H1 (cell line): Measurements from ENCODE around the gene GRK5.

ENCODE experiments used
- BCL11A ChIP-seq, 2 experiments: IDR thresholded peaks; one replicate each; pipeline ENCODE4 v1.6.1; 2011; ENCODE audit warnings: low read depth in 2 of 2, low read length in 2 of 2, mild to moderate bottlenecking in 2 of 2
- CTCF ChIP-seq, 3 experiments: IDR thresholded peaks; 1 replicate in 2 of 3; 2 replicates in 1 of 3; pipeline versions ENCODE4 v1.5.1 to v1.6.1; 2011; ENCODE audit warnings: low read length in 3 of 3, mild to moderate bottlenecking in 3 of 3, inconsistent platforms in 2 of 3, low read depth in 1 of 3, moderate library complexity in 1 of 3; ENCODE audit not compliant: insufficient read depth in 1 of 3; ENCODE audit errors: control extremely low read depth in 1 of 3
- EGR1 ChIP-seq: IDR thresholded peaks from 2 replicates; pipeline ENCODE4 v1.6.1; 2011; ENCODE audit warnings: low read depth, low read length, borderline replicate concordance
- EP300 ChIP-seq, 2 experiments: IDR thresholded peaks; 1 replicate in 1 of 2; 2 replicates in 1 of 2; pipeline ENCODE4 v1.6.1; 2011 to 2012; ENCODE audit warnings: low read depth in 2 of 2, low read length in 2 of 2, mild to moderate bottlenecking in 2 of 2, borderline replicate concordance in 1 of 2, inconsistent platforms in 1 of 2, moderate library complexity in 1 of 2
- HDAC2 ChIP-seq, 2 experiments: fragments of 300-600 bp in 1 of 2; sonication (generic) in 1 of 2; IDR thresholded peaks; 2 replicates each; pipeline ENCODE4 v1.6.1; 2011 to 2012; ENCODE audit warnings: low read depth in 2 of 2, low read length in 2 of 2, mild to moderate bottlenecking in 2 of 2, moderate library complexity in 2 of 2, borderline replicate concordance in 1 of 2, inconsistent platforms in 1 of 2
- MAX ChIP-seq: IDR thresholded peaks from 2 replicates; pipeline ENCODE4 v1.6.1; 2012; ENCODE audit warnings: inconsistent platforms
- POLR2A ChIP-seq, 2 experiments: IDR thresholded peaks; 1 replicate in 1 of 2; 2 replicates in 1 of 2; pipeline ENCODE4 v1.6.1; 2011; ENCODE audit warnings: low read depth in 2 of 2, low read length in 2 of 2, mild to moderate bottlenecking in 2 of 2; ENCODE audit errors: control extremely low read depth in 1 of 2
- POLR2AphosphoS5 ChIP-seq: IDR thresholded peaks from 2 replicates; pipeline ENCODE4 v1.6.1; 2011; ENCODE audit warnings: low read depth, low read length
- RFX5 ChIP-seq: IDR thresholded peaks from 2 replicates; pipeline ENCODE4 v1.6.1; 2011; ENCODE audit warnings: low read depth, low read length, improper control_type of control experiment, borderline replicate concordance
- RXRA ChIP-seq: IDR thresholded peaks from 2 replicates; pipeline ENCODE4 v1.6.1; 2011; ENCODE audit warnings: low read depth, mild to moderate bottlenecking, low read length, moderate library complexity; ENCODE audit not compliant: insufficient read depth
- SAP30 ChIP-seq: fragments of 300-600 bp; sonication (generic); IDR thresholded peaks from 2 replicates; pipeline ENCODE4 v1.7.1; 2012; ENCODE audit warnings: low read length, moderate library complexity, mild to moderate bottlenecking, inconsistent platforms; ENCODE audit not compliant: insufficient read depth, insufficient replicate concordance
- SRF ChIP-seq: IDR thresholded peaks from 2 replicates; pipeline ENCODE4 v1.6.1; 2011; ENCODE audit warnings: mild to moderate bottlenecking, low read depth, low read length, moderate library complexity
- TEAD4 ChIP-seq: IDR thresholded peaks from 2 replicates; pipeline ENCODE4 v1.6.1; 2012; ENCODE audit warnings: low read depth, low read length, inconsistent platforms, mixed read lengths

- TF ChIP-seq BCL11A (IDR thresholded peaks at IDR 0.05; ENCODE audit: low read depth in 2 of 2, low read length in 2 of 2), result no peak
- TF ChIP-seq CTCF (IDR thresholded peaks at IDR 0.05; ENCODE audit: control extremely low read depth in 1 of 3, insufficient read depth in 1 of 3, low read depth in 1 of 3, low read length in 3 of 3), result no peak
- TF ChIP-seq EGR1, result no peak
- no peak for TF ChIP-seq RXRA
- no peak for TF ChIP-seq MAX
- TF ChIP-seq SRF, result no peak
- no peak for TF ChIP-seq HDAC2 (IDR thresholded peaks at IDR 0.05; ENCODE audit: borderline replicate concordance in 1 of 2, low read depth in 2 of 2, low read length in 2 of 2)
- TF ChIP-seq POLR2AphosphoS5, result no peak
- no peak for TF ChIP-seq SAP30
- TF ChIP-seq RFX5, result no peak
- no peak for TF ChIP-seq POLR2A (IDR thresholded peaks at IDR 0.05; ENCODE audit: control extremely low read depth in 1 of 2, low read depth in 2 of 2, low read length in 2 of 2)
- no peak for TF ChIP-seq EP300 (IDR thresholded peaks at IDR 0.05; ENCODE audit: borderline replicate concordance in 1 of 2, low read depth in 2 of 2, low read length in 2 of 2)
- no peak for TF ChIP-seq TEAD4
These were observed 60.0 kb downstream of the GRK5 start for GRCh38 chr10:119267384-119267783.
